Measurements from ENCODE around the gene TAF1C.

GRCh38 chr16:84155771-84156170 lies 31.1 kb downstream of the TAF1C start:
- no peak for TF ChIP-seq CTCF (conservative IDR thresholded peaks at IDR 0.05; ENCODE audit: low read depth, low read length)
- TF ChIP-seq POLR2A (IDR thresholded peaks at IDR 0.05; ENCODE audit: low read depth, low read length) = no peak
- no peak for TF ChIP-seq USF2 (IDR thresholded peaks at IDR 0.05; ENCODE audit: low read depth, low read length)
- no peak for TF ChIP-seq ELK1 (IDR thresholded peaks at IDR 0.05; ENCODE audit: borderline replicate concordance, low read depth, low read length)
